Small intestine (tissue), 7 donors: Measurements from ENCODE around the gene OR52E6. TPM values are rescaled to one million over a fixed set of nuclear protein-coding genes. Genes with fewer than 3 reads are reported as not detected.

Experiments used
- DNase-seq, 2 donors: peaks; one replicate each; pipeline versions ENCODE4 v3.0.0 to v3.0.0-alpha.2; 2013
- FAIRE-seq: peaks from 2 replicates; lab custom pipeline; 2012; peaks lifted over from hg19 to GRCh38; lab: Jason Lieb, UNC
- H3K27ac ChIP-seq, 3 donors: one replicate each; pipeline ENCODE4 v1.5.1; 2013; ENCODE audit warnings: low read length in 2 of 3, mild to moderate bottlenecking in 2 of 3, control low read depth in 1 of 3, inconsistent platforms in 1 of 3, low read depth in 1 of 3, moderate library complexity in 1 of 3
- H3K27me3 ChIP-seq, 3 donors: one replicate each; pipeline ENCODE4 v1.6.1; 2013; ENCODE audit warnings: low read length in 3 of 3, inconsistent platforms in 1 of 3; ENCODE audit not compliant: control insufficient read depth in 3 of 3, insufficient read depth in 3 of 3
- H3K36me3 ChIP-seq, 3 donors: one replicate each; pipeline ENCODE4 v1.6.1; 2013; ENCODE audit warnings: low read length in 3 of 3, inconsistent platforms in 1 of 3, low read depth in 1 of 3, mild to moderate bottlenecking in 1 of 3, moderate library complexity in 1 of 3; ENCODE audit not compliant: control insufficient read depth in 3 of 3, insufficient read depth in 2 of 3
- H3K4me1 ChIP-seq, 3 donors: one replicate each; pipeline ENCODE4 v1.6.1; 2013; ENCODE audit warnings: low read length in 2 of 3, inconsistent platforms in 1 of 3, low read depth in 1 of 3, mild to moderate bottlenecking in 1 of 3, moderate library complexity in 1 of 3; ENCODE audit not compliant: control insufficient read depth in 3 of 3, insufficient read depth in 2 of 3
- H3K4me3 ChIP-seq, 3 donors: one replicate each; pipeline ENCODE4 v1.5.1; 2013; ENCODE audit warnings: low read length in 3 of 3, control low read depth in 1 of 3, inconsistent platforms in 1 of 3, low read depth in 1 of 3, mild to moderate bottlenecking in 1 of 3, moderate library complexity in 1 of 3
- H3K9me3 ChIP-seq, 2 donors: one replicate each; pipeline ENCODE4 v1.6.1; 2013; ENCODE audit warnings: low read depth in 1 of 2, low read length in 1 of 2; ENCODE audit not compliant: control insufficient read depth in 2 of 2, insufficient read depth in 1 of 2
- WGBS, 3 donors: extraction: QIAGEN DNeasy Blood & Tissue Kit; methylation state at CpG; one replicate each; pipeline ENCODE4 v1.1.7; 2013; 5-methylcytosine and 5-hydroxymethylcytosine counted together
- polyA plus RNA-seq, 4 donors: library from polyadenylated mRNA; stranded (reverse) in 3 of 4; unstranded in 1 of 4; fragments of 200-250 nt in 3 of 4; fragments of 120-200 nt in 1 of 4; gene quantifications; one replicate each; pipeline versions ENCODE4 v1.2.1 to v1.2.3, GENCODE V29; 2013
- donor health status: healthy with polysubstance abuse.
- donor health status: control.
- donor health status: control.
- donor health status: Bipolar disorder and iron deficiency.
- donor health status: healthy.

The OR52E6 gene
- polyA plus RNA-seq, 4 donors: not detected

DNA sequence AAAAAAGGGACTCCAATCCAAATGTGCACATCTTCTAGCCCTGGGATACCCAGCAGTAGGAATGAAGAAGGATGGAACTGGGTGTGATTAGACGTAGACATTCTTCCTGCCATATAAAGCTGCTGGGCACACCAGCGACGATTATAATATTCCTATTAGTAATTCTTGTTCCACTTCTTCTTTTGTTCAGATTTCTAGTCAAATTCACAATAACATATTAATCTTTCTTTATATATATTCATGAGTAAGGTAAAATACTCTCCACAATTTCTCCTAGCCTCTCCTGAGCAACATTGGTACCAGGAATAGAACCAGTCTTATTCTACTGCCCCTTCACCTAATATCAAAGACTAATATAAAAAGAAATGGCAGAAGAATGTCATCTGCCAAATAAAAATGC, 15.9 kb upstream of the OR52E6 start, which contains the start of gene OR52E8:
TSS of gene OR52E8 (minus strand) at position 101 of the 400 bp plus-strand sequence. CDS start at position 101, 0 bp downstream.
- no peaks in the 10 kb centered on the region for H3K27me3 ChIP-seq
- no peaks in the 10 kb centered on the region for H3K36me3 ChIP-seq
- no peaks in the 10 kb centered on the region for H3K9me3 ChIP-seq
- no peak within 1 kb of the TSS for H3K27ac ChIP-seq
- no peaks in the 10 kb centered on the region for H3K4me1 ChIP-seq
- DNase-seq (no peak), FAIRE-seq (no peak)
- no peak within 1 kb of the TSS for H3K4me3 ChIP-seq
- 92 to 98% (median 93%) methylated on average over 3 of the region's 3 CpGs for WGBS, 3 donors

DNA sequence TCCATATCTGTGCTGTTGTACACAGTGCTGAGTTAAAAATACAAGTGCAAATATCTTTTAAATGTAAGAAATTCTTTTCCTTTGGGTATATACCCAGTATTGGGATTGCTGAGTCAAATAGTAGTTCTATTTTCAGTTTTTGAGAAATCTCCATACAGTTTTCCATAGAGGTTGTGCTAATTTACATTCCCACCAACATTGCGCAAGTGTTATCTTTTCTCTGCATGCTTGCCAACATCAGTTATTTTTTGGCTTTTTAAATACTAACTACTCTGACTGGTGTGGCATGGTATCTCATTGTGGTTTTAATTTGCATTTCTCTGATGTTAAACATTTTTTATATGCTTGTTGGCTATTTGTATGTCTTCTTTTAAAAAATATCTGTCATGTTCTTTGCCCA, 9.3 kb upstream of the OR52E6 start:
- no peaks in the 10 kb centered on the region for H3K27me3 ChIP-seq
- no peaks in the 10 kb centered on the region for H3K9me3 ChIP-seq
- no peaks in the 10 kb centered on the region for H3K4me1 ChIP-seq
- FAIRE-seq (no peak), DNase-seq (no peak)
- H3K4me3 ChIP-seq: no peak overlapping the region
- no peak overlapping the region for H3K27ac ChIP-seq
- 91 to 96% (median 94%) methylated on average over 1 of the region's 1 CpG for WGBS, 3 donors
- H3K36me3 ChIP-seq: no peaks in the 10 kb centered on the region

DNA sequence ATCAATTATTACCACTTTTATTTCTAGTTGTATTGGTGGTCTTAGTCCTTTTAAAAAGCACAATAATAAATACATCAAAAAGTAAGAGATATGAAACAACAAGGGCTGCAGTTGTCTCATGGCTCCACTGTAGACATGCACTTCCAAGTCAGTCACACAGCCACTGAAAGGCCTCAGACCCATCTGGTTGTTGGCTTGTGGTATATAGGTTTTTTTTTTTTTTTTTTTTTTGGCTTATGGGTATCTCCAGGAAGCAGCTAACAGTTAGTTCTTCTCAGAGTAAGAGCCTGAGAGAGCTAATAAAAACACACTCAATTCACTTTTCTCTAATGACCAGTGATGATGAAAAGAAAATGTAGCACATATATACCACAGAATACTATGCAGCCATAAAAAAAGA, 6.0 kb upstream of the OR52E6 start:
- Histone ChIP-seq H3K9me3 (no peaks in the 10 kb centered on the region), H3K36me3 (no peaks in the 10 kb centered on the region), H3K4me3 (no peak overlapping the region), H3K27me3 (no peaks in the 10 kb centered on the region), H3K27ac (no peak overlapping the region), H3K4me1 (no peaks in the 10 kb centered on the region)
- FAIRE-seq (no peak), DNase-seq (no peak)

DNA sequence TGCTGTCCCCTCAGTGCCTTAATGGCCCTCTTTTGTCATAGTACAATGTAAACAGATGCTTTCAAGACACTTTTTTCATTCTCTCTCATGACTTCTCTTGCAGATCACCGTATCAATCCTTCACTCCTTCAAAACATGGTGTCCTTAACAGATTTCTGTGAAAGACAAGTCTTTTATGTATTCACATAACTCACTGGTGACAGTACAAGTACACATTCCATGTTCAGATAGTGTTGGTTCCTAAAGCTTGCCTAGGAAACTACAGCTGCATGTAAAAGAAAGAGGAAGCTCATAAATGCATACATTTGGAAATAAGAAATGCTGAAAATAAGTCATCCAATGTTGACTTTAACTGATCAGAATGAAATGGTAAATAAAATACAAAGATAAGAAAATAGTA, 5.0 kb upstream of the OR52E6 start:
- no peaks in the 10 kb centered on the region for H3K9me3 ChIP-seq
- no peaks in the 10 kb centered on the region for H3K4me1 ChIP-seq
- H3K27ac ChIP-seq: no peak overlapping the region
- no peaks in the 10 kb centered on the region for H3K36me3 ChIP-seq
- DNase-seq (no peak), FAIRE-seq (no peak)
- no peaks in the 10 kb centered on the region for H3K27me3 ChIP-seq
- no peak overlapping the region for H3K4me3 ChIP-seq
- 47 to 64% (median 56%) methylated on average over 1 of the region's 1 CpG for WGBS, 3 donors

DNA sequence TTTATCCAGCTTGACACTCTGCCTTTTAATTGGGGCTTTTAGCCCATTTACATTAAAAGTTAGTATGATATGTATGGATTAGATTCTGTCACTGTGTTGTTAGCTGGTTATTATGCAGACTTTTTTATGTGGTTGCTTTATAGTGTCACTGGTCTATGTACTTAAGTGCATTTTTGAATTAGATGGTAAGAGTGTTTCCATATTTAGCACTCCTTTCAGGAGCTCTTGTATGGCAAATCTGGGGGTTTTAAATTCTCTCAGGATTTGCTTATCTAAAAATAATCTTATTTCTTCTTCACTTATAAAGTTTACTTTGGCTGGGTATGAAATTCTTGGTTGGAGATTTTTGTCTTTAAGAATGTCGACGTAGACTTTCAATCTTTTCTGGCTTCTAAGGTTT, 4.0 kb downstream of the OR52E6 start:
- FAIRE-seq: no peak
- DNase-seq: no peak
- Histone ChIP-seq H3K36me3 (no peaks in the 10 kb centered on the region), H3K27ac (no peak overlapping the region), H3K27me3 (no peaks in the 10 kb centered on the region), H3K4me1 (no peaks in the 10 kb centered on the region), H3K4me3 (no peak overlapping the region), H3K9me3 (no peaks in the 10 kb centered on the region)
- 88 to 97% (median 95%) methylated on average over 2 of the region's 2 CpGs for WGBS, 3 donors

DNA sequence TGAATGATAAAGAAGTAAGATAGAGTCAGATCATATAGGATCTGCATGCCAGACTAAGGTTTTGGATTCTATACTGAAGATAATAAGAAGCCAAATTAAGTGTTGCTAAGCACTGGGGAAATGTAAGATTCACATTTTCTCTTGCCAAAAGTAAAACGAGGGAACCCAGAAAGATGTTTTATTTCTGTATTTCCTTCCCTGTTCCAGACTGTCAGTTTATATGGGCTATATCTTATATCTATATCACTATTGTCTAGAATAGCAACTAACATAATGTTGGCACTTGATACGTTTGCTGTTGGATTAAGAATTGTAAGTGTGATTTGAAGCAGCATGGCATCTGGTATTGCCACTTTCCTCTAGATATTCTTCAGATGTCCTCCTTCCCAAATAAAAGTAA, 8.3 kb downstream of the OR52E6 start:
- Histone ChIP-seq H3K27me3 (no peaks in the 10 kb centered on the region), H3K36me3 (no peaks in the 10 kb centered on the region), H3K27ac (no peak overlapping the region), H3K4me1 (no peaks in the 10 kb centered on the region), H3K9me3 (no peaks in the 10 kb centered on the region), H3K4me3 (no peak overlapping the region)
- DNase-seq (no peak), FAIRE-seq (no peak)
- WGBS, 3 donors: 41 to 63% (median 59%) methylated on average over 2 of the region's 2 CpGs

DNA sequence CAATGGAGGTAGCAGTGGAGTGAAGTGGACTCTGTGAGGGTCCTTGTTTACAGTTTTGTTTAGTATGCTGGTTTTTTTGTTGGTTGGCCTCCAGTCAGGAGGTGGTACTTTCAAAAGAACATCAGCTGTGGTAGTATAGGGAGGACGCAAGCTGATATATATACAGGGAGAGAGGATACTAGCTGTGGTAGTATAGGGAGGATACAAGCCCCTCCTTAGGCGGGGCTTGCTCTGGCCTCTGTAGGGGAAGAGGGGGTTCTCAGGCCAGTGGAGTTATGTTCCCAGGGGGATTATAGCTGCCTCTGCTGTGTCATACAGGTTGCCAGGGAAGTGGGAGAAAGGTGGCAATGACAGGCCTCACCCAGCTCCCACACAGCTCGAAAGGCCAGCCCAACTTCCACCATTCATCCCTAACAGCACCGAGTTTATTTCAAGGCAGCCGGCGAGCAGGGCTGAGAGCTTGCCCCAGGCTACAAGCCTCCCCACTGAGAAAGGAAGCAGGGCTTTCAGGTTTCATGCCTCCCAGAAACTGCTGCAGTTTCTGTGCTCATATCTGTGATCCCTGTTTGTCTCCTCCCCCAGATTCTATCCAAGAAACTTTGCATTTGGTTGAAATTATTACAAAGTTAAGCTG, 10.4 kb downstream of the OR52E6 start:
- Histone ChIP-seq H3K9me3 (no peaks in the 10 kb centered on the region), H3K27me3 (no peaks in the 10 kb centered on the region), H3K4me3 (no peak overlapping the region), H3K4me1 (no peaks in the 10 kb centered on the region), H3K36me3 (no peaks in the 10 kb centered on the region), H3K27ac (no peak overlapping the region)
- no peak for DNase-seq
- 72 to 84% (median 79%) methylated on average over 5 to 6 of the region's 6 CpGs for WGBS, 3 donors
- FAIRE-seq: no peak

DNA sequence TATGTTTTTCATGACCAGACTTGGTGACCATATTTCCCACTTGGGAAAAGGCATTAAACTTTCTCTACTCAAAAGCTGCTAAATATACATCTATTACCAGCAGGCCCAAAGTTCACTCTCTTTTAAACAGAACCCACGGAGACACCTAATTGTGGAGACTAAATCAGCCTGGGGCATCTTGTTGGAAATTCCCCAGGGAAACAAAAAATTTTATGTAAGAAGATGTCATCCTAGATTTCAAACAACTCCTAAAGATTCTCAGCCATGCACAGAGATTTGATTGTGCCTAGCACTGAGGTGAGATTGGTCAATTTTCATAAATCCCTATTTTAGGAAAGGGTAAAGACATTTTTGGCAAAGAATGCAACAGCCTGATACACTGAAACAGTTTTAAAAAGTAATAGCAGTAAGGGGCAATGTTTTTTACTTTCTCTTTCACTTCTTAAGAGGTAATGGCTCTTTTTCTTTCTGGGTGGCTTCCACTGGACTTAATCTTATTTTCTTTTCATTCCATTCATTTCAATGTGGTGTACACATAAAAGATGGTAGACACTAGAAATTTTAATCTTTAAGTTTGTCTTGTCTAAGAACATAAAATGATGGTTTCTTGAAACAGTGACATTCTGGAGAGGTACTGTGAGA, 23.3 kb downstream of the OR52E6 start:
- no peak overlapping the region for H3K4me3 ChIP-seq
- DNase-seq (peak in 1 of 2 donors; percentile 4), FAIRE-seq (no peak)
- H3K4me1 ChIP-seq: no peaks in the 10 kb centered on the region
- no peaks in the 10 kb centered on the region for H3K27me3 ChIP-seq
- no peaks in the 10 kb centered on the region for H3K36me3 ChIP-seq
- 9 to 28% (median 9%) methylated on average over 1 of the region's 1 CpG for WGBS, 3 donors
- no peaks in the 10 kb centered on the region for H3K9me3 ChIP-seq
- no peak overlapping the region for H3K27ac ChIP-seq

DNA sequence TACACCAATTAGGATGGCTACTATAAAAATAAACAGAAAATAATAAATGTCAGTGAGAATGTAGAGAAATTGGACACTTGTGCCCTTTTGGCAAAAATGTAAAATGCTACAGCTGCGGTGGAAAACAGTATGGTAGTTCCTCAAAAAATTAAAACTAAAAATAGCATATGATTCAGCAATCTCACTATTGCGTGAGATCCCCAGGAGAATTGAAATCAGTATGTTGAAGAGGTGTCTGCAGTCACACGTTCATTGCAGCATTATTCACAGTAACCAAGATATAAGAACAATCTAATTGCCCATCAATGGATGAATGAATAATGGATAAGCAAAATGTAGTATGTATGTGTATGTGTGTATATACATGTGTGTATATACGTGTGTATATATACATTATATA, 26.2 kb downstream of the OR52E6 start:
- no peaks in the 10 kb centered on the region for H3K4me1 ChIP-seq
- H3K27ac ChIP-seq: no peak overlapping the region
- no peaks in the 10 kb centered on the region for H3K9me3 ChIP-seq
- 54 to 63% (median 58%) methylated on average over 4 of the region's 4 CpGs for WGBS, 3 donors
- no peak for FAIRE-seq
- no peak for DNase-seq
- H3K4me3 ChIP-seq: no peak overlapping the region
- no peaks in the 10 kb centered on the region for H3K27me3 ChIP-seq
- no peaks in the 10 kb centered on the region for H3K36me3 ChIP-seq
